GM12878 (cell line): ENCODE data around the gene NAA38. TPM values are rescaled to one million over a fixed set of nuclear protein-coding genes. Genes with fewer than 3 reads are reported as not detected.

Experiments
- ATAC-seq: fragments of 200-7000 bp; cut with Tn5 transposase; 3 replicates; pipeline ENCODE4 v1.9.1; 2020; ENCODE audit warnings: mild to moderate bottlenecking, moderate library complexity
- BruUV-seq: library from RNA; stranded (reverse); fragments of 400-500 nt; replicated peaks from 2 replicates; lab custom pipeline; 2021; lab: Mats Ljungman, UMichigan
- CTCF ChIA-PET: fragments of 300-600 bp; sonication (Branson Sonifier 250); formaldehyde crosslinking; extraction: SDS; loops from one replicate; lab custom pipeline; 2021; ENCODE audit warnings: inconsistent platforms; lab: Yijun Ruan, JAX
- POLR2A ChIA-PET: fragments of 350-600 bp; formaldehyde crosslinking; extraction: SDS; loops from one replicate; lab custom pipeline; 2021; ENCODE audit warnings: inconsistent platforms; lab: Charles Lee
- RAD21 ChIA-PET: fragments of 300-600 bp; sonication (Branson Sonifier 250); formaldehyde crosslinking; loops from one replicate; lab custom pipeline; 2023; ENCODE audit warnings: antibody characterized with exemption; ENCODE audit not compliant: unreplicated experiment; lab: Charles Lee
- SMC1A ChIA-PET: fragments of 300-600 bp; sonication (Branson Sonifier 250); formaldehyde crosslinking; loops from one replicate; lab custom pipeline; 2023; ENCODE audit not compliant: unreplicated experiment, uncharacterized antibody; lab: Charles Lee
- DNase-seq: peaks from one replicate; pipeline ENCODE4 v3.0.0-alpha.2; 2011; ENCODE audit warnings: low read depth, low spot score
- FAIRE-seq: peaks from 3 replicates; lab custom pipeline; 2011; peaks lifted over from hg19 to GRCh38; lab: Jason Lieb, UNC
- H2AFZ ChIP-seq: 2 replicates; pipeline ENCODE4 v1.6.0; 2011; ENCODE audit warnings: low read depth, low read length, control low read depth; ENCODE audit not compliant: control insufficient read depth
- H3K27ac ChIP-seq: 2 replicates; pipeline ENCODE4 v1.5.1; 2011; ENCODE audit warnings: control low read depth; ENCODE audit not compliant: control insufficient read depth, insufficient read depth
- H3K27me3 ChIP-seq, 2 experiments: replicated peaks in 1 of 2; 2 replicates each; pipeline versions ENCODE4 v1.6.0 to v1.6.1; 2011; ENCODE audit warnings: low read length in 1 of 2; ENCODE audit not compliant: control insufficient read depth in 2 of 2, insufficient read depth in 2 of 2
- H3K36me3 ChIP-seq, 2 experiments: 2 replicates each; pipeline ENCODE4 v1.5.1; 2011; ENCODE audit warnings: low read length in 1 of 2; ENCODE audit not compliant: control insufficient read depth in 2 of 2, insufficient read depth in 2 of 2
- H3K4me1 ChIP-seq: 2 replicates; pipeline ENCODE4 v1.6.1; 2011; ENCODE audit warnings: mild to moderate bottlenecking, low read length, moderate library complexity, mixed read lengths; ENCODE audit not compliant: control insufficient read depth, insufficient read depth
- H3K4me2 ChIP-seq: 2 replicates; pipeline ENCODE4 v1.6.0; 2011; ENCODE audit warnings: control low read depth; ENCODE audit not compliant: control insufficient read depth, insufficient read depth
- H3K4me3 ChIP-seq: fragments of 200-600 bp; sonication (generic); 2 replicates; pipeline ENCODE4 v1.5.1; 2016
- H3K79me2 ChIP-seq: 2 replicates; pipeline ENCODE4 v1.6.0; 2011; ENCODE audit warnings: low read length; ENCODE audit not compliant: control insufficient read depth, insufficient read depth
- H3K9ac ChIP-seq: 2 replicates; pipeline ENCODE4 v1.8.0; 2011; ENCODE audit warnings: low read length, control low read depth, mixed read lengths; ENCODE audit not compliant: control insufficient read depth, insufficient read depth
- H3K9me3 ChIP-seq: replicated peaks from 3 replicates; pipeline ENCODE4 v1.5.1; 2011; ENCODE audit warnings: mild to moderate bottlenecking, low read length; ENCODE audit not compliant: control insufficient read depth, insufficient read depth
- H4K20me1 ChIP-seq: 2 replicates; pipeline ENCODE4 v1.6.0; 2011; ENCODE audit not compliant: control insufficient read depth, insufficient read depth
- BHLHE40 ChIP-seq, 2 experiments: fragments of 450-650 bp in 1 of 2; IDR thresholded peaks; 2 replicates each; pipeline ENCODE4 v1.6.1; 2011 to 2017; ENCODE audit warnings: low read depth in 2 of 2, borderline replicate concordance in 1 of 2, improper control_type of control experiment in 1 of 2, low read length in 1 of 2, mild to moderate bottlenecking in 1 of 2
- EGR1 ChIP-seq, 2 experiments: IDR thresholded peaks; 1 replicate in 1 of 2; 2 replicates in 1 of 2; pipeline ENCODE4 v1.6.1; 2011 to 2012; ENCODE audit warnings: low read depth in 2 of 2, low read length in 2 of 2, borderline replicate concordance in 1 of 2, mild to moderate bottlenecking in 1 of 2, moderate library complexity in 1 of 2
- ETV6 ChIP-seq, 2 experiments: fragments of 450-650 bp in 1 of 2; IDR thresholded peaks in 1 of 2; conservative IDR thresholded peaks in 1 of 2; 2 replicates each; pipeline ENCODE4 v1.6.1; 2014; ENCODE audit warnings: antibody characterized with exemption in 1 of 2, borderline replicate concordance in 1 of 2, low read depth in 1 of 2, mild to moderate bottlenecking in 1 of 2, moderate library complexity in 1 of 2
- FOXK2 ChIP-seq: fragments of 450-650 bp; IDR thresholded peaks from 2 replicates; pipeline ENCODE4 v1.6.1; 2017; ENCODE audit warnings: mild to moderate bottlenecking, moderate library complexity
- FOXM1 ChIP-seq: IDR thresholded peaks from 2 replicates; pipeline ENCODE4 v1.6.1; 2012; ENCODE audit warnings: low read depth, mild to moderate bottlenecking, inconsistent platforms, low read length, moderate library complexity
- POLR2A ChIP-seq: IDR thresholded peaks from 2 replicates; pipeline ENCODE4 v1.6.1; 2011; ENCODE audit warnings: low read depth, mild to moderate bottlenecking, low read length
- SIX5 ChIP-seq: IDR thresholded peaks from 2 replicates; pipeline ENCODE4 v1.6.1; 2011; ENCODE audit warnings: mild to moderate bottlenecking, low read depth, low read length, moderate library complexity; ENCODE audit not compliant: severe bottlenecking
- SMC3 ChIP-seq: IDR thresholded peaks from 2 replicates; pipeline ENCODE4 v1.6.1; 2011; ENCODE audit warnings: low read length, improper control_type of control experiment, borderline replicate concordance
- SP1 ChIP-seq: IDR thresholded peaks from one replicate; pipeline ENCODE4 v1.6.1; 2011; ENCODE audit warnings: low read depth, low read length
- TCF12 ChIP-seq: IDR thresholded peaks from 2 replicates; pipeline ENCODE4 v1.6.1; 2011; ENCODE audit warnings: low read depth, mild to moderate bottlenecking, low read length
- ZSCAN29 ChIP-seq: fragments of 450-650 bp; IDR thresholded peaks from 2 replicates; pipeline ENCODE4 v1.6.1; 2017; ENCODE audit warnings: mild to moderate bottlenecking, moderate library complexity
- WGBS: methylation state at CpG from one replicate; pipeline ENCODE4 v1.1.6; 2016; ENCODE audit warnings: low lambda C conversion rate; ENCODE audit not compliant: insufficient replicate concordance, insufficient coverage; ENCODE audit errors: missing lambda C conversion rate; 5-methylcytosine and 5-hydroxymethylcytosine counted together
- in situ Hi-C: fragments of 300-500 bp; cut with MboI; formaldehyde crosslinking; loops from 9 replicates; pipeline ENCODE4 v1.14.3; 2018; ENCODE audit warnings: mixed read lengths
- intact Hi-C: fragments of 100-400 bp; cut with micrococcal nuclease; formaldehyde crosslinking; loops from one replicate; pipeline ENCODE4 v1.14.2; 2022; ENCODE audit not compliant: unreplicated experiment
- polyA plus RNA-seq, 11 experiments: library from polyadenylated mRNA; depleted of rRNA in 4 of 11; unstranded in 6 of 11; stranded (reverse) in 5 of 11; fragments of >200 nt; fragmentation: Nextera tagmentation in 4 of 11; fragmentation: Illumina TruSeq in 1 of 11; extraction: Ambion mirVana in 4 of 11; extraction: Trizol in 1 of 11; gene quantifications; 1 replicate in 1 of 11; 2 replicates in 10 of 11; pipeline versions ENCODE4 v1.2.1 to v1.2.3, GENCODE V29; 2011 to 2016; ENCODE audit warnings: inconsistent platforms in 2 of 11, missing spikeins in 2 of 11, low read depth in 1 of 11
- total RNA-seq, 4 experiments: library from RNA; depleted of rRNA in 3 of 4; stranded (reverse); fragments of >200 nt in 3 of 4; fragmentation: Illumina TruSeq in 1 of 4; extraction: Trizol in 1 of 4; gene quantifications; 2 replicates each; pipeline versions ENCODE4 v1.2.1 to v1.2.3, GENCODE V29; 2013 to 2021
- TF ChIP-seq, protein P1 (sequence below): fragments of 450-650 bp; IDR thresholded peaks from 2 replicates; pipeline ENCODE4 v1.6.1; 2016; ENCODE audit warnings: mild to moderate bottlenecking
- TF ChIP-seq, protein P2 (sequence below): fragments of 450-650 bp; conservative IDR thresholded peaks from 2 replicates; pipeline ENCODE4 v1.6.1; 2017; ENCODE audit warnings: mild to moderate bottlenecking, moderate library complexity
- TF ChIP-seq, protein P3 (sequence below): fragments of 450-650 bp; formaldehyde crosslinking; IDR thresholded peaks from 2 replicates; pipeline ENCODE4 v1.4.0; 2022; ENCODE audit warnings: mild to moderate bottlenecking, moderate library complexity

NAA38 gene
- total and polyA plus RNA-seq, 10 of the 15 experiments (the other 5 are each of a cell fraction or from before 2014, with no cell fraction given): 31.5 to 337 (median 215) TPM

DNA sequence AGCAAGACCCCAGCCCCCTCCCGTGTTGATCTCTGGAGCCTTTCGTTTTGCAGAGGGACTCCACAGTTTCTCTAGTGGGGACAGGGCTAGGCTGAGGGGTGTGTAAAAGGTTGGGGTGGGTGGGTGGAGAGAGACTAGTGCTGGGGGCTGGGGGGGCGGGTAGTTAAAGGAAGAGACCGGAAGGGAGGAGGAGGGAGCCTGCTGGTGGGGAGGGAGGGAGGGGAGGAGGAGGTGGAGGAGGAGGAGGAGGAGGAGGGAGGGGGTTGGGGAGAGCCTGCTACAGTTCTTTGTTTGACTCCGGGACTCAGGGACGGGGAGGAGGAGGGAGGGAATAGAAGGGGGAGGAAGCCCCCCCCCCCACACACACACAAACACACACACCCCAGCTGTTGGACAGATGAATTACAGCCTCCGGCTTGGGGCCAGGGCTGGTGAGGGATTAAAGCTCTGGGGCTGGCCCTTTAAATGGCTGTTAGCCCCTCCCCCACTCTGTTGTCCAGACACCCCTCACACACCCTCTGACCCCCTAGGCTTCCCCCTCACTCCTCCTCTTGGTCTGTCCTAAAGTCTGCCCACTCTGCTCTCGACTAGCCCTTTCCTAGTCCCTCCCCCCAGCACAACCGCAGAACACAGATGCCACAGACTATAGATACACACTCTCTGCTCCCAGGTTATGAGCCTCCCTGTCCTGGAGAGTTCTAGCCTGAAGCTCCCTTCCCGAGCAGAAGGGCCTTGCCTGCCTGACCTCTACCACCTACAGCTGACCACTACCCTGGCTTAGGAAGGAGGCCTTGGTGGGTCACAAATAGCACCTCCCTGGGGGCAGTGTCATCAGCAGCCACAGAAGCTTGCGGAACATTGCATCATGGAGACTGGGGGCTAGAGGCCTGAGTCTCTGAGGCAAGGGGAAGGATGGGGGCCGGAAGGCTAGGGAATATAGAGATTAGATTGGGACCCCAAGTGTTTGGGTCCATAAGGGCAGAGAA, 19.0 kb downstream of the NAA38 start:
- Histone ChIP-seq H3K4me3 (peak overlapping the region; percentile 100), H3K36me3 (peaks cover 0 to 5% of the 10 kb centered on the region in 2 experiments; a peak in 1 of 4 replicates), H2AFZ (no peak overlapping the region), H3K27ac (peak overlapping the region; percentile 76), H3K79me2 (peaks cover 48% of the 10 kb centered on the region), H4K20me1 (no peaks in the 10 kb centered on the region; the same call in 1 of the 2 replicates), H3K4me2 (peak overlapping the region; percentile 98), H3K9ac (no peak overlapping the region), H3K4me1 (peaks cover 33% of the 10 kb centered on the region), H3K27me3 (no peaks in the 10 kb centered on the region), H3K9me3 (no peaks in the 10 kb centered on the region)
- POLR2A ChIA-PET: interaction anchor here (0.5 to 1.9 kb wide), 11 partner anchors 18 to 152 kb away, joined by 3 to 11 read pairs (median 3); partner anchors contain the start of genes CNTROB, CYB5D1, KCNAB3 and NAA38
- WGBS: 30% methylated on average over 7 of the region's 12 CpGs
- FAIRE-seq (no peak), DNase-seq (no peak), ATAC-seq (no peak)
- BruUV-seq: no TSS peak
- intact Hi-C loops: no loop called here
- in situ Hi-C loops: no loop called here
- SMC1A ChIA-PET: interaction anchor here (0.7 to 1.4 kb wide), 3 partner anchors 19 to 152 kb away, joined by 3 to 5 read pairs (median 4); partner anchors contain the start of genes CYB5D1 and NAA38
- RAD21 ChIA-PET: interaction anchor here (1.2 to 5.4 kb wide), 5 partner anchors 13 to 93 kb away, joined by 3 to 44 read pairs (median 5); partner anchors contain the start of genes CNTROB, CYB5D1, NAA38 and TMEM88
- CTCF ChIA-PET: interaction anchor here (0.7 to 2.5 kb wide), 5 partner anchors 12 to 152 kb away, joined by 3 to 8 read pairs (median 7); no protein-coding TSS in a partner anchor
- TF ChIP-seq FOXK2 (no peak), SP1 (peak; percentile 22), SIX5 (no peak), BHLHE40 (IDR thresholded peaks at IDR 0.05; ENCODE audit: borderline replicate concordance in 1 of 2, low read depth in 2 of 2, low read length in 1 of 2) (0 out of 4 replicates have a peak, but pooled peaks of 1 of the 2 experiments have one; percentile 22), POLR2A (0 out of 2 replicates have a peak, but pooled peaks have one; percentile 25), TCF12 (0 out of 2 replicates have a peak, but pooled peaks have one; percentile 57), ETV6 (conservative IDR thresholded peaks at IDR 0.05 in 1 of 2, IDR thresholded peaks at IDR 0.05 in 1 of 2; ENCODE audit: borderline replicate concordance in 1 of 2, low read depth in 1 of 2) (no peak), FOXM1 (no peak), SMC3 (no peak), ZSCAN29 (no peak), EGR1 (IDR thresholded peaks at IDR 0.05; ENCODE audit: borderline replicate concordance in 1 of 2, low read depth in 2 of 2, low read length in 2 of 2) (0 out of 3 replicates have a peak, but pooled peaks of 1 of the 2 experiments have one; percentile 2)
- TF ChIP-seq, protein P1, sequence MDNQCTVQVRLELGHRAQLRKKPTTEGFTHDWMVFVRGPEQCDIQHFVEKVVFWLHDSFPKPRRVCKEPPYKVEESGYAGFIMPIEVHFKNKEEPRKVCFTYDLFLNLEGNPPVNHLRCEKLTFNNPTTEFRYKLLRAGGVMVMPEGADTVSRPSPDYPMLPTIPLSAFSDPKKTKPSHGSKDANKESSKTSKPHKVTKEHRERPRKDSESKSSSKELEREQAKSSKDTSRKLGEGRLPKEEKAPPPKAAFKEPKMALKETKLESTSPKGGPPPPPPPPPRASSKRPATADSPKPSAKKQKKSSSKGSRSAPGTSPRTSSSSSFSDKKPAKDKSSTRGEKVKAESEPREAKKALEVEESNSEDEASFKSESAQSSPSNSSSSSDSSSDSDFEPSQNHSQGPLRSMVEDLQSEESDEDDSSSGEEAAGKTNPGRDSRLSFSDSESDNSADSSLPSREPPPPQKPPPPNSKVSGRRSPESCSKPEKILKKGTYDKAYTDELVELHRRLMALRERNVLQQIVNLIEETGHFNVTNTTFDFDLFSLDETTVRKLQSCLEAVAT: no peak; the same call in 1 of the 2 replicates
- TF ChIP-seq, protein P2, sequence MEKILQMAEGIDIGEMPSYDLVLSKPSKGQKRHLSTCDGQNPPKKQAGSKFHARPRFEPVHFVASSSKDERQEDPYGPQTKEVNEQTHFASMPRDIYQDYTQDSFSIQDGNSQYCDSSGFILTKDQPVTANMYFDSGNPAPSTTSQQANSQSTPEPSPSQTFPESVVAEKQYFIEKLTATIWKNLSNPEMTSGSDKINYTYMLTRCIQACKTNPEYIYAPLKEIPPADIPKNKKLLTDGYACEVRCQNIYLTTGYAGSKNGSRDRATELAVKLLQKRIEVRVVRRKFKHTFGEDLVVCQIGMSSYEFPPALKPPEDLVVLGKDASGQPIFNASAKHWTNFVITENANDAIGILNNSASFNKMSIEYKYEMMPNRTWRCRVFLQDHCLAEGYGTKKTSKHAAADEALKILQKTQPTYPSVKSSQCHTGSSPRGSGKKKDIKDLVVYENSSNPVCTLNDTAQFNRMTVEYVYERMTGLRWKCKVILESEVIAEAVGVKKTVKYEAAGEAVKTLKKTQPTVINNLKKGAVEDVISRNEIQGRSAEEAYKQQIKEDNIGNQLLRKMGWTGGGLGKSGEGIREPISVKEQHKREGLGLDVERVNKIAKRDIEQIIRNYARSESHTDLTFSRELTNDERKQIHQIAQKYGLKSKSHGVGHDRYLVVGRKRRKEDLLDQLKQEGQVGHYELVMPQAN: no peak
- TF ChIP-seq, protein P3, sequence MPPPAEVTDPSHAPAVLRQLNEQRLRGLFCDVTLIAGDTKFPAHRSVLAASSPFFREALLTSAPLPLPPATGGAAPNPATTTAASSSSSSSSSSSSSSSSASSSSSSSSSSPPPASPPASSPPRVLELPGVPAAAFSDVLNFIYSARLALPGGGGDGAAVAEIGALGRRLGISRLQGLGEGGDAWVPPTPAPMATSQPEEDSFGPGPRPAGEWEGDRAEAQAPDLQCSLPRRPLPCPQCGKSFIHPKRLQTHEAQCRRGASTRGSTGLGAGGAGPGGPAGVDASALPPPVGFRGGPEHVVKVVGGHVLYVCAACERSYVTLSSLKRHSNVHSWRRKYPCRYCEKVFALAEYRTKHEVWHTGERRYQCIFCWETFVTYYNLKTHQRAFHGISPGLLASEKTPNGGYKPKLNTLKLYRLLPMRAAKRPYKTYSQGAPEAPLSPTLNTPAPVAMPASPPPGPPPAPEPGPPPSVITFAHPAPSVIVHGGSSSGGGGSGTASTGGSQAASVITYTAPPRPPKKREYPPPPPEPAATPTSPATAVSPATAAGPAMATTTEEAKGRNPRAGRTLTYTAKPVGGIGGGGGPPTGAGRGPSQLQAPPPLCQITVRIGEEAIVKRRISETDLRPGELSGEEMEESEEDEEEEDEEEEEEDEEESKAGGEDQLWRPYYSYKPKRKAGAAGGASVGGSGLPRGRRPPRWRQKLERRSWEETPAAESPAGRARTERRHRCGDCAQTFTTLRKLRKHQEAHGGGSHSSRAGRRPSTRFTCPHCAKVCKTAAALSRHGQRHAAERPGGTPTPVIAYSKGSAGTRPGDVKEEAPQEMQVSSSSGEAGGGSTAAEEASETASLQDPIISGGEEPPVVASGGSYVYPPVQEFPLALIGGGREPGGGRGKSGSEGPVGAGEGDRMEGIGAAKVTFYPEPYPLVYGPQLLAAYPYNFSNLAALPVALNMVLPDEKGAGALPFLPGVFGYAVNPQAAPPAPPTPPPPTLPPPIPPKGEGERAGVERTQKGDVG: no peak
